HEK293 (cell line): ENCODE results near the gene ARL11.

Experiments used
- CTCF ChIA-PET: fragments of 350-600 bp; formaldehyde crosslinking; extraction: SDS; loops from one replicate; lab custom pipeline; 2021; ENCODE audit warnings: antibody characterized with exemption; lab: Yijun Ruan, JAX
- POLR2A ChIA-PET: fragments of 300-600 bp; formaldehyde crosslinking; extraction: SDS; loops from one replicate; lab custom pipeline; 2020; ENCODE audit warnings: antibody characterized with exemption, inconsistent platforms; lab: Yijun Ruan, JAX
- H3K27ac ChIP-seq: fragments of 200-500 bp; sonication (Bioruptor generic); 2 replicates; pipeline ENCODE4 v1.5.1; 2014; ENCODE audit warnings: low read depth, low read length, control low read depth, inconsistent platforms; ENCODE audit errors: extremely low read depth
- H3K36me3 ChIP-seq, 2 experiments: fragments of 200-500 bp in 1 of 2; sonication (Bioruptor generic) in 1 of 2; 1 replicate in 1 of 2; 2 replicates in 1 of 2; pipeline ENCODE4 v1.5.1; 2014 to 2017; ENCODE audit warnings: inconsistent platforms in 2 of 2, low read length in 2 of 2; ENCODE audit not compliant: control insufficient read depth in 2 of 2, insufficient read depth in 1 of 2
- H3K4me1 ChIP-seq: fragments of 200-500 bp; sonication (Bioruptor generic); 2 replicates; pipeline ENCODE4 v1.5.1; 2014; ENCODE audit warnings: mild to moderate bottlenecking, low read length, inconsistent platforms; ENCODE audit not compliant: control insufficient read depth, insufficient read depth
- H3K4me3 ChIP-seq: 2 replicates; pipeline ENCODE4 v1.5.1; 2011; ENCODE audit warnings: low read depth, mild to moderate bottlenecking, control low read depth, low read length, moderate library complexity
- H3K9me3 ChIP-seq: fragments of 200-500 bp; sonication (Bioruptor generic); 2 replicates; pipeline ENCODE4 v1.5.1; 2014; ENCODE audit warnings: low read depth, low read length, inconsistent platforms; ENCODE audit not compliant: control insufficient read depth, insufficient read depth
- HOXA7 ChIP-seq: sonication (generic); formaldehyde crosslinking; IDR thresholded peaks from 2 replicates; pipeline ENCODE4 v1.8.1; 2022; ENCODE audit warnings: missing genetic modification reagents, borderline replicate concordance
- KLF1 ChIP-seq: fragments of 450-650 bp; formaldehyde crosslinking; IDR thresholded peaks from 2 replicates; pipeline ENCODE4 v1.5.1; 2016; ENCODE audit warnings: missing biosample characterization, missing genetic modification characterization
- KLF17 ChIP-seq: fragments of 450-650 bp; formaldehyde crosslinking; IDR thresholded peaks from 2 replicates; pipeline ENCODE4 v1.5.1; 2016; ENCODE audit warnings: missing biosample characterization, missing genetic modification characterization
- ZBTB17 ChIP-seq: fragments of 450-650 bp; formaldehyde crosslinking; IDR thresholded peaks from 2 replicates; pipeline ENCODE4 v1.5.1; 2016; ENCODE audit warnings: missing biosample characterization, missing genetic modification characterization
- ZBTB48 ChIP-seq: fragments of 450-650 bp; formaldehyde crosslinking; IDR thresholded peaks from 2 replicates; pipeline ENCODE4 v1.5.1; 2016; ENCODE audit warnings: missing biosample characterization, missing genetic modification characterization
- ZFHX2 ChIP-seq: fragments of 450-650 bp; formaldehyde crosslinking; conservative IDR thresholded peaks from 2 replicates; pipeline ENCODE4 v1.5.1; 2016; ENCODE audit warnings: missing biosample characterization, missing genetic modification characterization
- ZNF121 ChIP-seq: fragments of 450-650 bp; formaldehyde crosslinking; IDR thresholded peaks from 2 replicates; pipeline ENCODE4 v1.5.1; 2016; ENCODE audit warnings: missing biosample characterization, missing genetic modification characterization
- ZNF138 ChIP-seq: fragments of 450-650 bp; formaldehyde crosslinking; IDR thresholded peaks from 2 replicates; pipeline ENCODE4 v1.5.1; 2016; ENCODE audit warnings: missing biosample characterization, missing genetic modification characterization, borderline replicate concordance
- ZNF155 ChIP-seq: fragments of 450-650 bp; formaldehyde crosslinking; IDR thresholded peaks from 2 replicates; pipeline ENCODE4 v1.5.1; 2016; ENCODE audit warnings: missing biosample characterization, missing genetic modification characterization
- ZNF248 ChIP-seq: fragments of 450-650 bp; formaldehyde crosslinking; IDR thresholded peaks from 2 replicates; pipeline ENCODE4 v1.5.1; 2017; ENCODE audit warnings: missing biosample characterization, missing genetic modification characterization
- ZNF354C ChIP-seq: fragments of 450-650 bp; formaldehyde crosslinking; IDR thresholded peaks from 2 replicates; pipeline ENCODE4 v1.5.1; 2016; ENCODE audit warnings: missing biosample characterization, missing genetic modification characterization, low read depth, borderline replicate concordance
- ZNF555 ChIP-seq: fragments of 450-650 bp; formaldehyde crosslinking; conservative IDR thresholded peaks from 2 replicates; pipeline ENCODE4 v1.5.1; 2017; ENCODE audit warnings: missing biosample characterization, mild to moderate bottlenecking, missing genetic modification characterization, inconsistent platforms
- ZNF654 ChIP-seq: fragments of 450-650 bp; formaldehyde crosslinking; IDR thresholded peaks from 2 replicates; pipeline ENCODE4 v1.5.1; 2016; ENCODE audit warnings: low read depth, missing biosample characterization, missing genetic modification characterization
- TF ChIP-seq, protein P1 (sequence below): fragments of 450-650 bp; formaldehyde crosslinking; IDR thresholded peaks from 2 replicates; pipeline ENCODE4 v1.5.1; 2016; ENCODE audit warnings: missing biosample characterization, missing genetic modification characterization
- TF ChIP-seq, protein P2 (sequence below): fragments of 450-650 bp; formaldehyde crosslinking; IDR thresholded peaks from 2 replicates; pipeline ENCODE4 v1.5.1; 2016; ENCODE audit warnings: missing biosample characterization, missing genetic modification characterization

Gene ARL11

DNA sequence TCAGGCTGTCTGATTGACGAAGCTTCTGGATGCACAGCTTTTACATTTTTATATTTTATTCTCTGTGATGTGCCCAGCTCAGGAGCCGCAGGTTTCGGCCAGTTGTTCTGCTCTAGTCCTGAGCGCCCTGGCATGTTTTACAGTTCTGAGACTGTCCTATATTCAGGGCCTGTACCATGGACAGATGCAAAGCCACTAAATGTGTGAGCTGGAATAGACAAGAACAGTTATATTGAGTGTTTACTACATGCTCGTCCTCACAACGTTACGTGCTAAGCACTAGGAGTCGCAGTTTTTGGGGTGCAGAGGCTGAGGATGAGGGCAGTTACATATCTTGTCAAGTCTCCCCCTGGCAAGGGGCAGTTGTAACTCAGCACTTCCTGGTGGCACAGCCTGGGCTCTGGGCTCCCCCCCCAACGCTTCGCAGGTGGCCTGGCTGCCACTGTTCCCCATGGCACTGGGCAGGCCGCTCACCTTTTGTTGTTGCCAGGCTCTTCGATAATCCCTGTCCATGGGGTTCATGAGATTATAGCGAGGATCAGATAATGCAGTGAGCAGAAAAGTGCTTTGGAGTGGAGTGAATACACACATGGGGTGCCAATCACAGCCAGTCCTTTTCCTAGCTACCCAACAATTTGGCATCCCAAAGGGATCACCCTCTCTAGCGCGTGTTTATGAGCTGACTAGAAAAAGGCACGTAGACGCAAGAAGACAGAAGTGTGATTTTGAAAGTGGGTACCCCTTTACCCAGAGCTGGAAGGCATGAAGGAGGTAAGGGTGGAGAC lies 23.5 kb downstream of the ARL11 start:
- Histone ChIP-seq H3K36me3 (no peaks in the 10 kb centered on the region), H3K27ac (no peak overlapping the region), H3K9me3 (no peaks in the 10 kb centered on the region), H3K4me3 (no peak overlapping the region), H3K4me1 (no peaks in the 10 kb centered on the region)
- ChIA-PET CTCF (interaction anchor here (0.6 to 1.9 kb wide), 4 partner anchors 20 to 284 kb away, joined by 3 to 4 read pairs (median 4); partner anchors contain the start of gene SPRYD7), POLR2A (no interaction called here)
- TF ChIP-seq, protein P1, sequence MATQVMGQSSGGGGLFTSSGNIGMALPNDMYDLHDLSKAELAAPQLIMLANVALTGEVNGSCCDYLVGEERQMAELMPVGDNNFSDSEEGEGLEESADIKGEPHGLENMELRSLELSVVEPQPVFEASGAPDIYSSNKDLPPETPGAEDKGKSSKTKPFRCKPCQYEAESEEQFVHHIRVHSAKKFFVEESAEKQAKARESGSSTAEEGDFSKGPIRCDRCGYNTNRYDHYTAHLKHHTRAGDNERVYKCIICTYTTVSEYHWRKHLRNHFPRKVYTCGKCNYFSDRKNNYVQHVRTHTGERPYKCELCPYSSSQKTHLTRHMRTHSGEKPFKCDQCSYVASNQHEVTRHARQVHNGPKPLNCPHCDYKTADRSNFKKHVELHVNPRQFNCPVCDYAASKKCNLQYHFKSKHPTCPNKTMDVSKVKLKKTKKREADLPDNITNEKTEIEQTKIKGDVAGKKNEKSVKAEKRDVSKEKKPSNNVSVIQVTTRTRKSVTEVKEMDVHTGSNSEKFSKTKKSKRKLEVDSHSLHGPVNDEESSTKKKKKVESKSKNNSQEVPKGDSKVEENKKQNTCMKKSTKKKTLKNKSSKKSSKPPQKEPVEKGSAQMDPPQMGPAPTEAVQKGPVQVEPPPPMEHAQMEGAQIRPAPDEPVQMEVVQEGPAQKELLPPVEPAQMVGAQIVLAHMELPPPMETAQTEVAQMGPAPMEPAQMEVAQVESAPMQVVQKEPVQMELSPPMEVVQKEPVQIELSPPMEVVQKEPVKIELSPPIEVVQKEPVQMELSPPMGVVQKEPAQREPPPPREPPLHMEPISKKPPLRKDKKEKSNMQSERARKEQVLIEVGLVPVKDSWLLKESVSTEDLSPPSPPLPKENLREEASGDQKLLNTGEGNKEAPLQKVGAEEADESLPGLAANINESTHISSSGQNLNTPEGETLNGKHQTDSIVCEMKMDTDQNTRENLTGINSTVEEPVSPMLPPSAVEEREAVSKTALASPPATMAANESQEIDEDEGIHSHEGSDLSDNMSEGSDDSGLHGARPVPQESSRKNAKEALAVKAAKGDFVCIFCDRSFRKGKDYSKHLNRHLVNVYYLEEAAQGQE (tag by site-specific recombination): peak; percentile 69
- TF ChIP-seq ZFHX2 (tag by site-specific recombination) (no peak), ZNF155 (no peak)

- no peaks in the 10 kb centered on the region for H3K36me3 ChIP-seq
- H3K27ac ChIP-seq: no peak overlapping the region
- peak; percentile 55 for TF ChIP-seq ZNF654 (tag by site-specific recombination)
- TF ChIP-seq HOXA7 (CRISPR knock-in tag): no peak
- TF ChIP-seq, protein P2, sequence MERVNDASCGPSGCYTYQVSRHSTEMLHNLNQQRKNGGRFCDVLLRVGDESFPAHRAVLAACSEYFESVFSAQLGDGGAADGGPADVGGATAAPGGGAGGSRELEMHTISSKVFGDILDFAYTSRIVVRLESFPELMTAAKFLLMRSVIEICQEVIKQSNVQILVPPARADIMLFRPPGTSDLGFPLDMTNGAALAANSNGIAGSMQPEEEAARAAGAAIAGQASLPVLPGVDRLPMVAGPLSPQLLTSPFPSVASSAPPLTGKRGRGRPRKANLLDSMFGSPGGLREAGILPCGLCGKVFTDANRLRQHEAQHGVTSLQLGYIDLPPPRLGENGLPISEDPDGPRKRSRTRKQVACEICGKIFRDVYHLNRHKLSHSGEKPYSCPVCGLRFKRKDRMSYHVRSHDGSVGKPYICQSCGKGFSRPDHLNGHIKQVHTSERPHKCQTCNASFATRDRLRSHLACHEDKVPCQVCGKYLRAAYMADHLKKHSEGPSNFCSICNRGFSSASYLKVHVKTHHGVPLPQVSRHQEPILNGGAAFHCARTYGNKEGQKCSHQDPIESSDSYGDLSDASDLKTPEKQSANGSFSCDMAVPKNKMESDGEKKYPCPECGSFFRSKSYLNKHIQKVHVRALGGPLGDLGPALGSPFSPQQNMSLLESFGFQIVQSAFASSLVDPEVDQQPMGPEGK (tag by site-specific recombination): peak; percentile 46; the same call in 1 of the 2 replicates
- TF ChIP-seq ZNF354C (tag by site-specific recombination): no peak
- 0 out of 2 replicates have a peak, but pooled peaks have one; percentile 55 for TF ChIP-seq ZBTB48 (tag by site-specific recombination)
- no peak for TF ChIP-seq ZNF138 (tag by site-specific recombination)
- peak; percentile 17; the same call in 1 of the 2 replicates for TF ChIP-seq ZBTB17 (tag by site-specific recombination)
- TF ChIP-seq ZNF248 (tag by site-specific recombination): no peak
- peak; percentile 54 for TF ChIP-seq KLF1
- no peaks in the 10 kb centered on the region for H3K4me1 ChIP-seq
- ChIA-PET CTCF (interaction anchor here (0.6 to 1.9 kb wide), 3 partner anchors 19 to 284 kb away, joined by 3 to 4 read pairs (median 4); partner anchors contain the start of gene SPRYD7), POLR2A (no interaction called here)
- H3K4me3 ChIP-seq: no peak overlapping the region
- H3K9me3 ChIP-seq: no peaks in the 10 kb centered on the region
Measured at GRCh38 chr13:49652355-49653305, 24.3 kb downstream of the ARL11 start.

DNA sequence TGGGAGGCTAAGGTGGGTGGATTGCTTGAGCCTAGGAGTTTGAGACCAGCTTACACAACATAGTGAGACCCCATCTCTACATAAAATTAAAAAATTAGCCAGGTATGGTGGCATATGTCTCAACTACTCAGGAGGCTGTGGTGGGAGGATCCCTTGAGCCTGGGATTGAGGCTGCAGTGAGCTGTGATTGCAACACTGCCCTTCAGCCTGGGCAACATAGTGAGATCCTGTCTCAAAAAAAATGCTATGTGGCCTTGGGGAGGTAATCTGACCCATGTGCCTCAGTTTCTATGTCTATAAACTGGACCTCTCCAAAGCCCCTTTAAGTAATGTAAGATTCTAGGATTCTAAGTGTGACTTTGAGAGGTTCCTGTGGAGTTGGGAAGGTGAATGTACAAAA lies 25.2 kb downstream of the ARL11 start:
- Histone ChIP-seq H3K4me3 (no peak overlapping the region), H3K9me3 (no peaks in the 10 kb centered on the region), H3K4me1 (no peaks in the 10 kb centered on the region), H3K27ac (no peak overlapping the region), H3K36me3 (no peaks in the 10 kb centered on the region)
- TF ChIP-seq ZNF555 (no peak), ZNF121 (tag by site-specific recombination) (peak; percentile 84), KLF17 (tag by site-specific recombination) (no peak)
- ChIA-PET POLR2A (no interaction called here), CTCF (interaction anchor here (0.7 kb wide), 1 partner anchor 325 kb away, joined by 3 read pairs; no protein-coding TSS in a partner anchor)
